Epithelial cell of esophagus (primary cell): ENCODE results near the gene TUG1.

Source experiments
- DNase-seq: peaks from one replicate; pipeline ENCODE4 v3.0.0; 2010; ENCODE audit warnings: low read depth
- H3K4me3 ChIP-seq: 2 replicates; pipeline ENCODE4 v1.5.1; 2011; ENCODE audit warnings: mild to moderate bottlenecking, low read length, control low read depth
- CTCF ChIP-seq: IDR thresholded peaks from 2 replicates; pipeline ENCODE4 v1.5.1; 2011; ENCODE audit warnings: low read depth, mild to moderate bottlenecking, low read length, control low read depth, inconsistent platforms; ENCODE audit not compliant: insufficient read depth; ENCODE audit errors: missing control alignments

Gene TUG1

GRCh38 chr22:30994960-30995359, 25.9 kb downstream of the TUG1 start:
- H3K4me3 ChIP-seq, result no peak overlapping the region
- DNase-seq, result no peak
- TF ChIP-seq CTCF, result no peak

GRCh38 chr22:30996462-30996861, 27.4 kb downstream of the TUG1 start:
- no peak for TF ChIP-seq CTCF
- H3K4me3 ChIP-seq, result no peak overlapping the region
- DNase-seq, result no peak

DNA sequence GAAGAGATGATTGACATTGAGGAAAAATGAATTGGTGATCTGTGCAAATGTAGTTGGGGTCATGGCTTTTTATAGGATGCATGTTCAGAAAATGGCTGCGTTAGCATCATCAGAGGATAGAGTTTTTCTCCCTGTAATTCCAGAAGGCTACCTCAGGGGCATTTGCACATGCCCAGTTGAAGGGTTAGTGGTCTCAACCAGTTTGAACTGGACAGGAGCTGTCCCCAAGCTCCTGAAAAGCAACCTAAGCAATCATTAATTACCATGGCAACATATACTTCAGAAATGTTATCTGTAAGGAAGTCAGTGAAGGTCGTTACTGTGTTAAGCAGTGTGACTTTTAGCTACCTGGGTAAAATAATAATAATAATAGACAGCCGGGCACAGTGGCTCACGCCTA, 29.3 kb downstream of the TUG1 start:
- no peak for DNase-seq
- TF ChIP-seq CTCF, result no peak
- H3K4me3 ChIP-seq, result no peak overlapping the region

- TF ChIP-seq CTCF, result no peak
- H3K4me3 ChIP-seq, result no peak overlapping the region
- no peak for DNase-seq
Observed at GRCh38 chr22:31001124-31001770, 32.2 kb downstream of the TUG1 start.

DNA sequence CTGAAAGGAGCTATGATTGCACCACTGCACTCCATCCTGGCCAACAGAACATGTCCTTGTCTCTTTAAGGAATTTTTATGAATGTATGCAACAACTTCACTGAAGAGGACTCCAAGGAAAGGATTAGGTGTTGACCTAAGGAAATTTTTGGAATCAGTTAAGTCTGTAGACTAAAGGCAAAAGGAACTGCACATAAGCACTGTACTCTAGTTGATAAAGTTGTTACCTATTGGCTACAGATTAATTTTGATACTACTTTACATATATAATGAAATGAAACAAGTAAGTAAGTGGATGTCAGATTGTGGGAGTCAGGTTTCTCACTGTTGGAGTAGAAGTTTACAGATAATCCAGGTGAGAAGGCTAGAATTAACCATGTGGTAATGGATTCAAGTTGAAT, 36.5 kb downstream of the TUG1 start:
- DNase-seq, result no peak
- no peak overlapping the region for H3K4me3 ChIP-seq
- TF ChIP-seq CTCF, result no peak

DNA sequence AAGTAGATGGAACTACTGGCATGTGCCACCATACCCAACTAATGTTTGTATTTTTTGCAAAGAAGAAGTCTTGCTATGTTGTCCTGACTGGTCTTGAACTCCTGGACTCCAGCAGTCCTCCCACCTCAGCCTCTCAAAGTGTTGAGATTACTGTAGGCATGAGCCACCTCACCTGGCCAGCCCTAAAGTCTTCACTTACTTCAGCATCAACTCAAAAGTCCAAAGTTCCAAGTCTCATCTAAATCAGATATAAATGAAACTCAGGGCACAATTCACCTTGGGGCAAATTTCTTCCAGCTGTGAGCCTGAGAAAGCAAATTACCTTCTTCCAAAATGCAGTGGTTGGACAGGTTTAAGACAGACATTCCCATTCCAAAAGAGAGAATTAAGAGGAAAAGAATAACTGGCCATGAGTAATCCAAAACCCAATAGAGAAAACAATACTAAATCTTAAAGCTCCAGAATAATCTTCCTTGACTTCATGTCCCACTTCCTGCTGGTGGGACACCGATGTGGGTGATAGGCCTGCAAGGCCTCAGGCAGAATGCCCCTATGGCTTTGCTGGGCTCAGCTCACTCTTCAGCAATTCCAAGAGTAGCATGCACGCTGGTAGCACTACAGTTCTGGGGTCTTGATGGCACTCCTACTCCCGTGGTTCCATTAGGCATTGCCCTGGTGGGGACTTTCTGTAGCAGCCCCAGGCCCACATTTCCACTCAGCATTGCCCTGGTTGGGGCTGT, 50.3 kb downstream of the TUG1 start:
- no peak for TF ChIP-seq CTCF
- H3K4me3 ChIP-seq, result no peak overlapping the region
- DNase-seq, result no peak

GRCh38 chr22:31020334-31020733, 51.3 kb downstream of the TUG1 start:
- H3K4me3 ChIP-seq, result no peak overlapping the region
- no peak for TF ChIP-seq CTCF
- DNase-seq, result no peak
